ENCODE results near the gene GOLGA2. TPM values are rescaled to one million over a fixed set of nuclear protein-coding genes. Genes with fewer than 3 reads are reported as not detected.

GOLGA2 gene
- total and polyA plus RNA-seq, 2 of the 13 experiments (the other 11 are each of a cell fraction or from before 2014, with no cell fraction given), result 45.3 to 45.8 TPM

DNA sequence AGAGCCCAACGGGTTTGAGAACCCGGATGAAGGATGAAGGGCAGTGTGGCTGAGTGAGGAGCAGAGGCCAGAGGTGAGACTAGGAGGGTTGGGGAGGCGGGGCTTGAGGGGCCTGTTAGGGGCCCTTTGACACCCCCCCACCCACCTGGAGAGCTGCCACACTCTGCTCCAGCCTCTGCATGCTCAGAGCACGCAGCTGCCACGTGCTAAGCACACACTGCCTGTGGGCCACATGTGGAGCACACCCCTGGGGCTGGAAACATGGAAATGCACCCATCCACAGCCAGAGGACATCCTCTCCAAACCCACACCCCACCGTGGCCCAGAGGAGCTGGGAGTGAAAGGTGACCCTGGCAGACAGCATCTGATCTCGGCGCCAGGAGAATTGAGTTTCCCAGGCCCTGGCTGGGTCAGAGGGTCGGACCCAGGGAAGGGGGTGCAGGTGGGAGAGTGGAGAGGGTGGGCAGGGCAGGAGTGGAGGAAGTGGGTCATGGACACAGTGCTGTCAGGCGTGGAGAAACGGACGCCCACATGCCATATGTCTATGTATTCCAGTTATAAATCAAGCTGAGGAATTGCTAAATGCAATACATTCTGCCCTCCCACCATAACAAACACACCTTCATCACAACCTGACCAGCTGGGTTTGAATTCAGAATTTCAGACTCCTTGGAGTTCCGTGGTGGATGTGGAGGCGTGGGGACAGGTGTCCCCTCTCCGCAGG is 66.7 kb downstream of the GOLGA2 start:
- peaks cover 51% of the 10 kb centered on the region for H3K4me1 ChIP-seq (ENCODE audit: insufficient read depth, low read length)
- H3K27me3 ChIP-seq (ENCODE audit: control insufficient read depth in 1 of 2, insufficient read depth in 2 of 2, low read length in 2 of 2), result peaks cover 7 to 28% of the 10 kb centered on the region in 2 experiments; a peak in 4 of 5 replicates
- no peaks in the 10 kb centered on the region for H3K79me2 ChIP-seq (ENCODE audit: insufficient read depth, low read length)
- no peak for FAIRE-seq
- POLR2A ChIA-PET, result no interaction called here
- H3K27ac ChIP-seq (ENCODE audit: extremely low read length, insufficient read depth, low read length), result no peak overlapping the region
- CTCF ChIA-PET (ENCODE audit: low intra/inter-chr PET ratio, low total read pairs), result no interaction called here
- TF ChIP-seq NR2F2 (IDR thresholded peaks at IDR 0.05; ENCODE audit: borderline replicate concordance, low read depth) (no peak), SRSF1 (optimal IDR thresholded peaks at IDR 0.05; ENCODE audit: low read depth, low read length) (no peak), ZSCAN9 (CRISPR knock-in tag; IDR thresholded peaks at IDR 0.05; ENCODE audit: borderline replicate concordance) (no peak), ZNF496 (CRISPR knock-in tag; IDR thresholded peaks at IDR 0.05; ENCODE audit: insufficient replicate concordance) (no peak), HNF4G (IDR thresholded peaks at IDR 0.05; ENCODE audit: borderline replicate concordance, low read depth, low read length) (no peak), HNF4G (CRISPR knock-in tag; IDR thresholded peaks at IDR 0.05; ENCODE audit: borderline replicate concordance, low read depth) (no peak), ZFP82 (CRISPR knock-in tag; IDR thresholded peaks at IDR 0.05; ENCODE audit: borderline replicate concordance) (no peak), ZNF260 (CRISPR knock-in tag; IDR thresholded peaks at IDR 0.05; ENCODE audit: borderline replicate concordance, low read depth) (no peak), MAFG (CRISPR knock-in tag; IDR thresholded peaks at IDR 0.05) (no peak)
- H4K20me1 ChIP-seq (ENCODE audit: insufficient read depth, low read length), result no peaks in the 10 kb centered on the region
- no TSS peak for BruUV-seq (replicated peaks)
- no peak overlapping the region for H3K4me3 ChIP-seq (replicated peaks in 1 of 3; ENCODE audit: insufficient read depth in 1 of 3, low read depth in 2 of 3, low read length in 3 of 3)
- intact Hi-C loops (cut with micrococcal nuclease; ENCODE audit: unreplicated experiment) (no loop called here), in situ Hi-C loops (cut with HindIII; ENCODE audit: extremely low pct_ligation_motif_present, low pct_unique_long_range_greater_than_20kb) (no loop called here)
- WGBS (ENCODE audit: low lambda C conversion rate), result 38% methylated on average over 11 of the region's 15 CpGs
- no peak overlapping the region for H2AFZ ChIP-seq (ENCODE audit: low read length)
- no peak overlapping the region for H3K4me2 ChIP-seq (ENCODE audit: low read depth, low read length)
- DNase-seq (ENCODE audit: low spot score), result no peak
- no peaks in the 10 kb centered on the region for H3K36me3 ChIP-seq (replicated peaks in 1 of 2; ENCODE audit: control insufficient read depth in 1 of 2, insufficient read depth in 2 of 2, low read length in 2 of 2)
- H3K9me3 ChIP-seq (ENCODE audit: low read length), result no peaks in the 10 kb centered on the region
- no peak overlapping the region for H3K9ac ChIP-seq (ENCODE audit: insufficient read depth, low read depth, low read length)
- ATAC-seq, result no peak

DNA sequence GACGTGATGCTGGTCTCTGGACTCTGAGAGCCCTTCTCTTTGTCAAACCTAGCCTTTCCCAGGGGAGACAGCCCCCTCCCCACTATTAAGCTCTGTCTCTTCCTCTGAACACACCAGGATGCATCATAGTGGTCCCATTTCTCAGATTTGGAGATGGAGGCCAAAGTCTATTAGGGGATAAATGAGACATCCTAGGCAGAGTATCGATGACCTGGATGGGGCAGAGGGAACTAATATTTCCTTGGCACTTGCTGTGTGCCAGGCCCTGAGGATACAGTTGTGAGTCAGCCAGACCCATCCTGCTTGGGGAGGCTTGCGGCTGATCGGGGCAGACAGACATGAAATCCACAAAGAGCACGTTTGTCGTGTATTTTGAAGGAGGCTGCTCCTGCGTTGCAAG is 67.4 kb downstream of the GOLGA2 start:
- DNase-seq (ENCODE audit: low spot score), result no peak
- no peaks in the 10 kb centered on the region for H4K20me1 ChIP-seq (ENCODE audit: insufficient read depth, low read length)
- no peaks in the 10 kb centered on the region for H3K9me3 ChIP-seq (ENCODE audit: low read length)
- H3K9ac ChIP-seq (ENCODE audit: insufficient read depth, low read depth, low read length), result no peak overlapping the region
- no peak overlapping the region for H3K4me2 ChIP-seq (ENCODE audit: low read depth, low read length)
- H3K27ac ChIP-seq (ENCODE audit: extremely low read length, insufficient read depth, low read length), result no peak overlapping the region
- ChIA-PET POLR2A (no interaction called here), CTCF (ENCODE audit: low intra/inter-chr PET ratio, low total read pairs) (no interaction called here)
- H3K4me3 ChIP-seq (replicated peaks in 1 of 3; ENCODE audit: insufficient read depth in 1 of 3, low read depth in 2 of 3, low read length in 3 of 3), result no peak overlapping the region
- no peaks in the 10 kb centered on the region for H3K79me2 ChIP-seq (ENCODE audit: insufficient read depth, low read length)
- no peak overlapping the region for H2AFZ ChIP-seq (ENCODE audit: low read length)
- in situ Hi-C loops (cut with HindIII; ENCODE audit: extremely low pct_ligation_motif_present, low pct_unique_long_range_greater_than_20kb), result no loop called here
- peak; percentile 86 for TF ChIP-seq ZNF629 (CRISPR knock-in tag; conservative IDR thresholded peaks at IDR 0.05)
- TF ChIP-seq ZMYM3 (CRISPR knock-in tag; IDR thresholded peaks at IDR 0.05), result peak; percentile 53; the same call in 1 of the 2 replicates
- no peak for TF ChIP-seq YEATS2 (CRISPR knock-in tag; IDR thresholded peaks at IDR 0.05; ENCODE audit: borderline replicate concordance)
- ATAC-seq, result no peak
- intact Hi-C loops (cut with micrococcal nuclease; ENCODE audit: unreplicated experiment), result no loop called here
- H3K4me1 ChIP-seq (ENCODE audit: insufficient read depth, low read length), result peaks cover 52% of the 10 kb centered on the region
- H3K27me3 ChIP-seq (ENCODE audit: control insufficient read depth in 1 of 2, insufficient read depth in 2 of 2, low read length in 2 of 2), result peaks cover 6 to 33% of the 10 kb centered on the region in 2 experiments; a peak in 4 of 5 replicates
- no TSS peak for BruUV-seq (replicated peaks)
- H3K36me3 ChIP-seq (replicated peaks in 1 of 2; ENCODE audit: control insufficient read depth in 1 of 2, insufficient read depth in 2 of 2, low read length in 2 of 2), result no peaks in the 10 kb centered on the region
- 48% methylated on average over 5 of the region's 7 CpGs for WGBS (ENCODE audit: low lambda C conversion rate)
- FAIRE-seq, result no peak

All from HepG2 (cell line).